HepG2 (cell line): ENCODE results near the gene CDYL2.

ENCODE experiments used
- POGZ ChIP-seq: sonication (generic); formaldehyde crosslinking; IDR thresholded peaks from 2 replicates; pipeline ENCODE4 v1.4.0; 2020; ENCODE audit warnings: mild to moderate bottlenecking, missing genetic modification reagents
- TARDBP ChIP-seq: sonication (generic); formaldehyde crosslinking; IDR thresholded peaks from 2 replicates; pipeline ENCODE4 v1.8.0; 2022; ENCODE audit warnings: mild to moderate bottlenecking, missing genetic modification reagents
- TP53 ChIP-seq: sonication (generic); formaldehyde crosslinking; conservative IDR thresholded peaks from 2 replicates; pipeline ENCODE4 v1.4.0; 2020; ENCODE audit warnings: missing genetic modification reagents
- ZNF138 ChIP-seq: sonication (generic); formaldehyde crosslinking; IDR thresholded peaks from 2 replicates; pipeline ENCODE4 v1.5.0; 2020; ENCODE audit warnings: mild to moderate bottlenecking, low read depth, missing genetic modification reagents
- ZNF513 ChIP-seq: sonication (generic); formaldehyde crosslinking; conservative IDR thresholded peaks from 2 replicates; pipeline ENCODE4 v1.5.0; 2020; ENCODE audit warnings: missing genetic modification reagents
- ZNF563 ChIP-seq: sonication (generic); formaldehyde crosslinking; IDR thresholded peaks from 2 replicates; pipeline ENCODE4 v1.8.0; 2022; ENCODE audit warnings: mild to moderate bottlenecking, moderate library complexity, missing genetic modification reagents
- ZNF7 ChIP-seq: IDR thresholded peaks from 2 replicates; pipeline ENCODE4 v1.6.1; 2016; ENCODE audit warnings: missing biosample characterization, missing genetic modification reagents
- ZNF83 ChIP-seq: sonication (generic); formaldehyde crosslinking; IDR thresholded peaks from 2 replicates; pipeline ENCODE4 v1.4.0; 2020; ENCODE audit warnings: missing genetic modification reagents, mild to moderate bottlenecking, borderline replicate concordance
- TF ChIP-seq, protein P1 (sequence below): sonication (generic); formaldehyde crosslinking; IDR thresholded peaks from 2 replicates; pipeline ENCODE4 v1.9.0; 2022; ENCODE audit warnings: missing genetic modification reagents, mild to moderate bottlenecking, borderline replicate concordance
- TF ChIP-seq, protein P2 (sequence below): sonication (generic); formaldehyde crosslinking; IDR thresholded peaks from 2 replicates; pipeline ENCODE4 v1.5.0; 2020; ENCODE audit warnings: mild to moderate bottlenecking, missing genetic modification reagents, moderate library complexity

DNA sequence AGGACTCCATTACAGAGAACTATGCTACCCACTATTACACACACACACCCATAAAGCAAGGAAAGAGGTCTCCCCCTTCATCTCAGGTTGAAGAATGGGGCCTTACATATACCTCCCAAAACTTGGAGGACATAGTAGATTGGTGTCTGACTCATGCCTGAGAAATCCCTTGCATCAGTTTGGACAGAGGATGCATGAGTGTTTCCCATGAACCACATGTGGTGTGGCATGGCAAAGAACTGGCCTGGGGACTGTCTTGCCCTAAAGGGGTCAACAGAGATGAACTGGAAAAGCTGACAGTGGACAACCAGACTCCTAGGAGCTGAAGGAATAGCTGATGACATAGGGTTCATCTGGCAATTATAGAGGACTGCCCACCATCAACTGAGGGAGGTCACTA, 209.6 kb downstream of the CDYL2 start:
- no peak for TF ChIP-seq ZNF83
- TF ChIP-seq, protein P1, sequence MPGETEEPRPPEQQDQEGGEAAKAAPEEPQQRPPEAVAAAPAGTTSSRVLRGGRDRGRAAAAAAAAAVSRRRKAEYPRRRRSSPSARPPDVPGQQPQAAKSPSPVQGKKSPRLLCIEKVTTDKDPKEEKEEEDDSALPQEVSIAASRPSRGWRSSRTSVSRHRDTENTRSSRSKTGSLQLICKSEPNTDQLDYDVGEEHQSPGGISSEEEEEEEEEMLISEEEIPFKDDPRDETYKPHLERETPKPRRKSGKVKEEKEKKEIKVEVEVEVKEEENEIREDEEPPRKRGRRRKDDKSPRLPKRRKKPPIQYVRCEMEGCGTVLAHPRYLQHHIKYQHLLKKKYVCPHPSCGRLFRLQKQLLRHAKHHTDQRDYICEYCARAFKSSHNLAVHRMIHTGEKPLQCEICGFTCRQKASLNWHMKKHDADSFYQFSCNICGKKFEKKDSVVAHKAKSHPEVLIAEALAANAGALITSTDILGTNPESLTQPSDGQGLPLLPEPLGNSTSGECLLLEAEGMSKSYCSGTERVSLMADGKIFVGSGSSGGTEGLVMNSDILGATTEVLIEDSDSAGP (CRISPR knock-in tag): no peak
- no peak for TF ChIP-seq TARDBP
- no peak for TF ChIP-seq ZNF563
- TF ChIP-seq POGZ (CRISPR knock-in tag): no peak
- TF ChIP-seq, protein P2, sequence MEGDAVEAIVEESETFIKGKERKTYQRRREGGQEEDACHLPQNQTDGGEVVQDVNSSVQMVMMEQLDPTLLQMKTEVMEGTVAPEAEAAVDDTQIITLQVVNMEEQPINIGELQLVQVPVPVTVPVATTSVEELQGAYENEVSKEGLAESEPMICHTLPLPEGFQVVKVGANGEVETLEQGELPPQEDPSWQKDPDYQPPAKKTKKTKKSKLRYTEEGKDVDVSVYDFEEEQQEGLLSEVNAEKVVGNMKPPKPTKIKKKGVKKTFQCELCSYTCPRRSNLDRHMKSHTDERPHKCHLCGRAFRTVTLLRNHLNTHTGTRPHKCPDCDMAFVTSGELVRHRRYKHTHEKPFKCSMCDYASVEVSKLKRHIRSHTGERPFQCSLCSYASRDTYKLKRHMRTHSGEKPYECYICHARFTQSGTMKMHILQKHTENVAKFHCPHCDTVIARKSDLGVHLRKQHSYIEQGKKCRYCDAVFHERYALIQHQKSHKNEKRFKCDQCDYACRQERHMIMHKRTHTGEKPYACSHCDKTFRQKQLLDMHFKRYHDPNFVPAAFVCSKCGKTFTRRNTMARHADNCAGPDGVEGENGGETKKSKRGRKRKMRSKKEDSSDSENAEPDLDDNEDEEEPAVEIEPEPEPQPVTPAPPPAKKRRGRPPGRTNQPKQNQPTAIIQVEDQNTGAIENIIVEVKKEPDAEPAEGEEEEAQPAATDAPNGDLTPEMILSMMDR (CRISPR knock-in tag): no peak
- TF ChIP-seq TP53 (CRISPR knock-in tag): no peak
- TF ChIP-seq ZNF7 (CRISPR knock-in tag): no peak
- TF ChIP-seq ZNF138: no peak
- no peak for TF ChIP-seq ZNF513 (CRISPR knock-in tag)
